ENCODE results near the gene ABCA3. TPM values are rescaled to one million over a fixed set of nuclear protein-coding genes. Genes with fewer than 3 reads are reported as not detected.

The ABCA3 gene
- total RNA-seq, 6 donors from 2014 or later: 337 to 619 (median 455) TPM

DNA sequence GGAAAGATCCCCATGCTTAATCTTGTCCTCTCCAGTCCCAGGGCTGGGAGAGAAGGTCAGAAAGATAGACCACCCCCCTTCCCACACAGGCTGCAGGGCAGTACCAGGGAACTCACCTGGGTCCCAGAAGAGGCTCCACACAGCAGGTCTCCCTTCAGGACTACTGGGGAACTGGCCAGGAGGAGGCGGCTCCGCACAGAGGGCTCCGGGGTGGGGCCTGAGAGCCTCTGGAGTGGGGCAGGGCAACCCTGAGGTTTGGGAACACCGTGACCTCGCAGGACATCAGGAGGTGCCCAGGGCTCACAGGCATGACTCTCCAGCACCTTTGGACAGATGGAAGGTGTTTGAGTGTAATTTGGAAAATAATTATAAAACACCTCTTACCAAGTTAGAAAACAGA, 11.0 kb downstream of the ABCA3 start:
- H3K4me1 ChIP-seq: peaks cover 4 to 23% (median 10%) of the 10 kb centered on the region in 4 donors
- ATAC-seq (ENCODE audit: low FRiP score in 2 of 2) (peak; percentile 57 to 84), DNase-seq (peak; percentile 83 to 93)
- H3K27ac ChIP-seq: peak overlapping the region; percentile 6 to 85 (median 65)
- H3K36me3 ChIP-seq: peaks cover 14 to 35% (median 23%) of the 10 kb centered on the region in 4 donors
- H3K4me3 ChIP-seq: peak overlapping the region in 3 of 4 donors; percentile 29 to 53 (median 49)
- H3K9me3 ChIP-seq: no peaks in the 10 kb centered on the region
- TF ChIP-seq POLR2AphosphoS5 (IDR thresholded peaks at IDR 0.05): peak; percentile 31 to 72
- peak in 3 of 4 donors; percentile 33 to 59 (median 36) for TF ChIP-seq EP300 (IDR thresholded peaks at IDR 0.05)
- TF ChIP-seq, protein P1, sequence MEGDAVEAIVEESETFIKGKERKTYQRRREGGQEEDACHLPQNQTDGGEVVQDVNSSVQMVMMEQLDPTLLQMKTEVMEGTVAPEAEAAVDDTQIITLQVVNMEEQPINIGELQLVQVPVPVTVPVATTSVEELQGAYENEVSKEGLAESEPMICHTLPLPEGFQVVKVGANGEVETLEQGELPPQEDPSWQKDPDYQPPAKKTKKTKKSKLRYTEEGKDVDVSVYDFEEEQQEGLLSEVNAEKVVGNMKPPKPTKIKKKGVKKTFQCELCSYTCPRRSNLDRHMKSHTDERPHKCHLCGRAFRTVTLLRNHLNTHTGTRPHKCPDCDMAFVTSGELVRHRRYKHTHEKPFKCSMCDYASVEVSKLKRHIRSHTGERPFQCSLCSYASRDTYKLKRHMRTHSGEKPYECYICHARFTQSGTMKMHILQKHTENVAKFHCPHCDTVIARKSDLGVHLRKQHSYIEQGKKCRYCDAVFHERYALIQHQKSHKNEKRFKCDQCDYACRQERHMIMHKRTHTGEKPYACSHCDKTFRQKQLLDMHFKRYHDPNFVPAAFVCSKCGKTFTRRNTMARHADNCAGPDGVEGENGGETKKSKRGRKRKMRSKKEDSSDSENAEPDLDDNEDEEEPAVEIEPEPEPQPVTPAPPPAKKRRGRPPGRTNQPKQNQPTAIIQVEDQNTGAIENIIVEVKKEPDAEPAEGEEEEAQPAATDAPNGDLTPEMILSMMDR (IDR thresholded peaks at IDR 0.05): peak in 2 of 6 experiments; percentile 15 to 37
- TF ChIP-seq POLR2A (IDR thresholded peaks at IDR 0.05): peak in 3 of 4 donors; percentile 32 to 89 (median 35)
- WGBS, 2 donors: 51 to 86% methylated on average over 4 to 5 of the region's 5 CpGs
- no peaks in the 10 kb centered on the region for H3K27me3 ChIP-seq

DNA sequence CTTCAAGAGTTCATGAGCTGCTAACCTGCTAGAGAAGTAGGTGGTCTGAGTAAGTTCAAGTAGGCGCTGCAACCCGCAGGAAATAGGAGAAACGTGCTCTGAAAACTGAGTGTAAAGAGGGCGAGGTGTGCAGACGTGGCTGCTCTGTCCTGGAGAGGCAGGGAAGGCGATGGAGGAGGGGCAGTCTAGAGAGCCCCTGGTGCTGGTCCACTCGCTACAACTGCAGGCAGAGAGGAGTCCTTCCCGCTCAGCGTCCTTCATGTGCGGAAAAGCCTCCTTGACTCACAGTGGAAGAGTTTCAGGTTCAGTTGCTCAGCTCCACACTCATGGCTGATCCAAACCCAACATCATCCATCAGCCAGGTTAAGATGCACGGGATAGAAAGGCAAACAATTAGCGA, 12.1 kb downstream of the ABCA3 start:
- WGBS, 2 donors: 55 to 76% methylated on average over 12 of the region's 12 CpGs
- no peaks in the 10 kb centered on the region for H3K9me3 ChIP-seq
- H3K27ac ChIP-seq: peak overlapping the region in 3 of 4 donors; percentile 6 to 72 (median 68)
- peaks cover 14 to 46% (median 34%) of the 10 kb centered on the region in 4 donors for H3K36me3 ChIP-seq
- ATAC-seq (ENCODE audit: low FRiP score in 2 of 2): no peak
- peak overlapping the region; percentile 7 to 53 (median 39) for H3K4me3 ChIP-seq
- TF ChIP-seq EP300 (IDR thresholded peaks at IDR 0.05) (peak in 2 of 4 donors; percentile 24 to 75), POLR2AphosphoS5 (IDR thresholded peaks at IDR 0.05) (peak in 1 of 2 donors; percentile 55), POLR2A (IDR thresholded peaks at IDR 0.05) (peak in 1 of 4 donors; percentile 50)
- TF ChIP-seq, protein P1 (IDR thresholded peaks at IDR 0.05): no peak
- H3K4me1 ChIP-seq: peaks cover under 1 to 24% (median 2%) of the 10 kb centered on the region in 4 donors
- peak in 1 of 2 donors; percentile 73 for DNase-seq
- H3K27me3 ChIP-seq: no peaks in the 10 kb centered on the region

DNA sequence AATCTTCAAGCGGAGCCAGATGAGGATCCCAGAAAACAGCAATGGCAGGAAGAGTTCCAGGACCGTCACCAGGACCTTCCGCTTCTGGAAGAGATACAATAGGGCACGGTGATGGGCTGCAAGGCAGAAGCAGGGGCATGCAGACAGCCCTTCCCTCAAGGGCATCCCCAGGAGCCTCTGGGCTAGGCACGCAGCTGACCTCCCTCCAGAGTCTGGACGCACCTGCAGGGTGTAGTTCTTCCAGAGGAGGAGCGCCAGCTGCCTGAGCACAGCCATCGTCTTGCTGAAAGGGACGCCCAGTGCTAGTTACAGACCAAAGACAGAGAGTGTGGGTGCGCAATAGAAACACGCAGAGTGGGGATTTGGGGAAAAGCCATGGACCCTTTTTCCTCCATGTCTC, 14.3 kb downstream of the ABCA3 start:
- H3K4me1 ChIP-seq: peaks cover 0 to 12% (median 0%) of the 10 kb centered on the region in 4 donors
- H3K9me3 ChIP-seq: no peaks in the 10 kb centered on the region
- no peak for ATAC-seq (ENCODE audit: low FRiP score in 2 of 2)
- no peak for TF ChIP-seq POLR2AphosphoS5 (IDR thresholded peaks at IDR 0.05)
- no peak for TF ChIP-seq POLR2A (IDR thresholded peaks at IDR 0.05)
- no peak for TF ChIP-seq EP300 (IDR thresholded peaks at IDR 0.05)
- TF ChIP-seq, protein P1 (IDR thresholded peaks at IDR 0.05): no peak
- peaks cover 18 to 59% (median 42%) of the 10 kb centered on the region in 4 donors for H3K36me3 ChIP-seq
- peak overlapping the region in 2 of 4 donors; percentile 1 to 56 for H3K27ac ChIP-seq
- no peaks in the 10 kb centered on the region for H3K27me3 ChIP-seq
- WGBS, 2 donors: 83 to 96% methylated on average over 8 to 11 of the region's 11 CpGs
- peak overlapping the region in 3 of 4 donors; percentile 29 to 53 (median 49) for H3K4me3 ChIP-seq
- DNase-seq: peak in 1 of 2 donors; percentile 29

DNA sequence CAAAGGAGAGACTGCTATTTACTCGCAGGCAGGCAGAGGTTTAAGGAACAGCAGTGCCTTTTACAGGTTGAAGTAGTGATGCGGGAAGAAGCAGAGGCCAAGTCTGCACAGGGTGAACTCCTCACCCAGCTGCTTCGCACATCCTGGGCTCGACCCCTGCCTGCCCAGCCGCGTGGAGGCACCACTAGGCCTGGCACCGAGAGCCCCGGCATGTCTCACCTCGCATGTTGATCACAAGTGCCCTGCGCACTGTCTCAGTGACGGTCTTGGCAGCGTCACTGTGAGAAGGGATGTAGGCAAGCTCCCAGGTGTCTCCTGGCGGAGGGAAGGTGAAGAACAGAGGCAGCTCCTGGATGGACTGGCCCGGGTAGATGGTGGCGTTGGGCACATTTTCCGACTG, 14.7 kb downstream of the ABCA3 start:
- ATAC-seq (ENCODE audit: low FRiP score in 2 of 2) (no peak), DNase-seq (peak in 1 of 2 donors; percentile 49)
- Histone ChIP-seq H3K4me3 (peak overlapping the region in 3 of 4 donors; percentile 29 to 53 (median 49)), H3K4me1 (peaks cover 0 to 12% (median 0%) of the 10 kb centered on the region in 4 donors), H3K36me3 (peaks cover 18 to 63% (median 44%) of the 10 kb centered on the region in 4 donors), H3K27ac (peak overlapping the region in 2 of 4 donors; percentile 1 to 56), H3K27me3 (no peaks in the 10 kb centered on the region), H3K9me3 (no peaks in the 10 kb centered on the region)
- WGBS, 2 donors: 85 to 96% methylated on average over 5 to 16 of the region's 16 CpGs
- no peak for TF ChIP-seq POLR2A (IDR thresholded peaks at IDR 0.05)
- no peak for TF ChIP-seq EP300 (IDR thresholded peaks at IDR 0.05)
- TF ChIP-seq POLR2AphosphoS5 (IDR thresholded peaks at IDR 0.05): no peak
- TF ChIP-seq, protein P1 (IDR thresholded peaks at IDR 0.05): no peak

All from upper lobe of left lung (tissue), 6 donors.